ENCODE measurements around the gene EXOSC9. TPM values are rescaled to one million over a fixed set of nuclear protein-coding genes. Genes with fewer than 3 reads are reported as not detected.

The EXOSC9 gene
- total and polyA plus RNA-seq, 10 of the 15 experiments (the other 5 are each of a cell fraction or from before 2014, with no cell fraction given), result 49.0 to 131 (median 85.4) TPM

GRCh38 chr4:121785479-121785878 is 15.6 kb upstream of the EXOSC9 start:
- intact Hi-C loops (cut with micrococcal nuclease; ENCODE audit: unreplicated experiment), result no loop called here
- ATAC-seq (no peak), DNase-seq (ENCODE audit: low read depth, low spot score) (no peak), FAIRE-seq (no peak)
- CTCF ChIA-PET, result interaction anchor here (0.9 to 1.5 kb wide), 2 partner anchors 9 to 10 kb away, joined by 3 to 7 read pairs; no protein-coding TSS in a partner anchor
- RAD21 ChIA-PET (ENCODE audit: unreplicated experiment), result no interaction called here
- H3K79me2 ChIP-seq (ENCODE audit: control insufficient read depth, insufficient read depth, low read length), result no peaks in the 10 kb centered on the region
- 54% methylated on average over 4 of the region's 4 CpGs for WGBS (ENCODE audit: insufficient coverage, insufficient replicate concordance, low lambda C conversion rate, missing lambda C conversion rate)
- H3K27me3 ChIP-seq (replicated peaks in 1 of 2; ENCODE audit: control insufficient read depth in 2 of 2, insufficient read depth in 2 of 2, low read length in 1 of 2), result no peaks in the 10 kb centered on the region
- H2AFZ ChIP-seq (ENCODE audit: control insufficient read depth, low read depth, low read length), result no peak overlapping the region
- in situ Hi-C loops (cut with MboI), result no loop called here
- no peak overlapping the region for H3K4me3 ChIP-seq
- no peak overlapping the region for H3K9ac ChIP-seq (ENCODE audit: control insufficient read depth, insufficient read depth, low read length)
- SMC1A ChIA-PET (ENCODE audit: uncharacterized antibody, unreplicated experiment), result interaction anchor here (0.9 to 2.0 kb wide), 6 partner anchors 8 to 17 kb away, joined by 3 to 8 read pairs (median 4); no protein-coding TSS in a partner anchor
- no peaks in the 10 kb centered on the region; the same call in 2 of the 3 replicates for H3K9me3 ChIP-seq (replicated peaks; ENCODE audit: control insufficient read depth, insufficient read depth, low read length)
- H3K4me2 ChIP-seq (ENCODE audit: control insufficient read depth, insufficient read depth), result no peak overlapping the region
- TF ChIP-seq SRF (IDR thresholded peaks at IDR 0.05; ENCODE audit: low read depth in 2 of 2, low read length in 2 of 2) (no peak), RCOR1 (conservative IDR thresholded peaks at IDR 0.05; ENCODE audit: low read depth, low read length) (no peak), JUND (IDR thresholded peaks at IDR 0.05; ENCODE audit: low read depth, low read length) (no peak), CBX5 (IDR thresholded peaks at IDR 0.05; ENCODE audit: low read depth) (no peak), ATF7 (IDR thresholded peaks at IDR 0.05; ENCODE audit: low read depth) (no peak), EZH2 (IDR thresholded peaks at IDR 0.05; ENCODE audit: borderline replicate concordance, control insufficient read depth, low read depth, low read length) (no peak), NRF1 (conservative IDR thresholded peaks at IDR 0.05; ENCODE audit: low read depth, low read length) (no peak), CHD4 (IDR thresholded peaks at IDR 0.05) (no peak), POLR2AphosphoS5 (IDR thresholded peaks at IDR 0.05; ENCODE audit: low read length) (no peak), EGR1 (IDR thresholded peaks at IDR 0.05; ENCODE audit: borderline replicate concordance in 1 of 2, low read depth in 2 of 2, low read length in 2 of 2) (no peak), SKIL (IDR thresholded peaks at IDR 0.05; ENCODE audit: low read depth, poor library complexity, severe bottlenecking) (no peak), CBFB (IDR thresholded peaks at IDR 0.05; ENCODE audit: low read depth) (no peak), CHD1 (IDR thresholded peaks at IDR 0.05; ENCODE audit: low read depth, low read length) (no peak), SPI1 (IDR thresholded peaks at IDR 0.05; ENCODE audit: borderline replicate concordance, insufficient read depth, low read depth, low read length) (no peak)
- H3K27ac ChIP-seq (ENCODE audit: control insufficient read depth, insufficient read depth), result no peak overlapping the region
- H3K4me1 ChIP-seq (ENCODE audit: control insufficient read depth, insufficient read depth, low read length), result peaks cover 18% of the 10 kb centered on the region
- H3K36me3 ChIP-seq (ENCODE audit: control insufficient read depth in 2 of 2, insufficient read depth in 2 of 2, low read length in 1 of 2), result no peaks in the 10 kb centered on the region
- no TSS peak for BruUV-seq (replicated peaks)
- POLR2A ChIA-PET, result interaction anchor here (1.9 kb wide), 1 partner anchor 14 kb away, joined by 6 read pairs; no protein-coding TSS in a partner anchor
- H4K20me1 ChIP-seq (ENCODE audit: control insufficient read depth, insufficient read depth), result no peaks in the 10 kb centered on the region

All from GM12878 (cell line).